ENCODE measurements around the gene TBRG4.
"Not testable (repeated sequence)": the region's sequence is repeated elsewhere in the genome, so short reads cannot be mapped to it uniquely, and the experiment has no call there.

- not testable (repeated sequence) for TF ChIP-seq CTCF, POLR2AphosphoS5, POLR2A, EP300 (IDR thresholded peaks at IDR 0.05)
Observed at GRCh38 chr7:45153861-45154260, 42.4 kb upstream of the TBRG4 start.
